Activated CD4-positive, alpha-beta T cell treated with anti-CD3 and anti-CD28 coated beads, Interleukin-2, amount 50 U/mL, for 4 hours (primary cell): ENCODE results near the gene GRIP1.

Experiments used
- DNase-seq, 2 experiments: peaks; one replicate each; pipeline ENCODE4 v3.0.0-alpha.2; 2020

Gene GRIP1

DNA sequence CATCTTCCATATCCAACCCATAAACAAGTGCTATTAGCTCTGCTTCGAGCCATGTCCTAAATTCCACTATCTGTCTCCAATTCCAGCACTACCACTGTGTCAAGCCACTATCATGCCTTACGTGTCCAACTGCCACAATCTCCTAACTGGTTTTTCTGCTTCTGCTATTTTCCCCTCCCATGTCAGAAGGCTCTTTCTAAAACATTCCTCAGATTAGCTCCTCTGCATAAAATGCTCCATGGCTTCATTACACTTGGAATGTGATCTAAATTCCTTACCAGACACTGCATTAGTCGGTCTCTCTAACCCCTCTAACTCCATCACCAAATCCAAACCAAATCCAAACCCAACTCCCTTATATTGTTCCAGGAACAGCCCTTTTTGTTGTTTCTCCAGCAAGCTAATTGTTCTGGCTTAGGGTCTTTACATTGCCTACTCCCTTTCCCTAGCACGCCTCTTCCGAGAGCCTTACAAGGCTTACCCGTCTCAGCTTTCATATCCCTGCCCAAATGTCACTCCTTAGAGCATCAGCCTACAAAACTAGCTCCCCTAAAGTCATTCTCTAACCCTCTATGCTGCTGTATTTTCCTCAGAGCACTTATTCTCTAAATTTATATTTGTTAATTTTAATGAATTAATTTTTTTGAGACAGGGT is 236.8 kb downstream of the GRIP1 start:
- no peak for DNase-seq

DNA sequence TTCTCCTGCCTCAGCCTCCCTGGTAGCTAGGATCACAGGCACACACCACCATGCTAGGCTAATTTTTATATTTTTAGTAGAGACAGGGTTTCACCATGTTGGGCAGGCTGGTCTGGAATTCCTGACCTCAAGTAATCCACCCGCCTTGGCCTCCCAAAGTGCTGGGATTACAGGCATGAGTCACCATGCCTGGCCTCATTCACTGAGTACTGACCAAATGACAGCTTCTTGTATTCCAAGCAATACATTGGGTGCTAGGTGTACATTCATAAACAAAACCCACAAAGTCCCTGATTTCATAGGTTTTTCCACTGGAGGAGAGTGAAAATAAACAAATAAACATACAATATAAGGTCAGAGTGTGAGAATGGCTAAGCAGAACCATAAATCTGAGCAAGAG is 240.3 kb downstream of the GRIP1 start:
- no peak for DNase-seq

DNA sequence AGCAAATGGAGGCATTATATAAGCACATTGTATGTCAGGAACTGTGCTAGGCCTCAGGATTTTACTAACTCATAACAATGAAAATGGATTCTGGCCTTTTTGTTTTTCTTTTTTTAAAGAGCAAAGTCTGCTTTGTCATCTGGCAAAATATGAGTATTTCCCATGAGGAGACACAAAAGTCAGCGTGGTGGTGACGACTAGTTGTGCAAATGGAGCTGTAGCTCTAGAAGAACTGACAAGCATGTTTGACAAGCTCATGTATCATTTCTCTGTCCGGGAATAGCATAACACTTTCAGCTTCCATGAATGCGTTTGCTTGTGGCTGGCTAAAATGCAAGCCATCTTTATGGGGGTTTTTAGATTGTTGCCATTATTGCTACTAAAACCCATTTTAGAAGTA is 248.8 kb downstream of the GRIP1 start:
- DNase-seq = no peak

DNA sequence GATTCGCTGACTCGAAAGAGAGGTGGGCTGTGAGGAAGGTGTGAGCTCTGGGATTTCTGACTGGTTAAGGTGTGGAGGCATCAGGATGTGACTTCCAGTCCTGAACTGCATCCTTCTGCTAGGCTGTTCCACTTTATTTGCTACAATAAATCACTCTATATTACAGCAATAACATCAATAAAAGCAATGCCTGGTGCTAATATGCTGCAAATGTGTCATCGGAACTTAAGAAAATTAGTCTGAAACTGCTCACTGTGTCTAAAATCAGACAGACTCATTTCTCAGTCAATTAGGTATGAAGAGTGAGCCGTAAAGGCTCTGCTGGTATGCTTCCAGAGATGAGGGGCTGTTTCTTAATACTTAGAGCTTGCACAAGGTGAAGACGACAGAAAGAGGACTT is 250.0 kb downstream of the GRIP1 start:
- DNase-seq = no peak

DNA sequence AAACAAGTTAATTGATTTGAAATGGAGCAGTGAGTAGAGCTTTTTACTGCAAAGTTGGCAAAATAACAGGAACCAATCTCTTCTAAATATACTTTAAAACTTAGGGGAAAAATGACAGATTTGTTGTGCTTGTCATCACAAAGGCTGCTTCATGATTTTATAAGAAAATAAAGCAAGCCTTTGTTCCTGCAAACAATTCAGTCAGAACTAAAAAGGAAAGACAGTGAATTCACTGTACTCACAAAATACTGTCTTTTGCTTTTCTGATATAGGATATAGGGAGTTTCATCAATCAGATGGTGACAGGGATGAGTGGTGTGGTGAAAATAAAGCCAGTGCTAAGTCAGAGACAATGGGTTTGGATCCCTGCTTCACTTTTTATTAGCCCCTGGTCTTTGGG is 250.6 kb downstream of the GRIP1 start:
- no peak for DNase-seq

DNA sequence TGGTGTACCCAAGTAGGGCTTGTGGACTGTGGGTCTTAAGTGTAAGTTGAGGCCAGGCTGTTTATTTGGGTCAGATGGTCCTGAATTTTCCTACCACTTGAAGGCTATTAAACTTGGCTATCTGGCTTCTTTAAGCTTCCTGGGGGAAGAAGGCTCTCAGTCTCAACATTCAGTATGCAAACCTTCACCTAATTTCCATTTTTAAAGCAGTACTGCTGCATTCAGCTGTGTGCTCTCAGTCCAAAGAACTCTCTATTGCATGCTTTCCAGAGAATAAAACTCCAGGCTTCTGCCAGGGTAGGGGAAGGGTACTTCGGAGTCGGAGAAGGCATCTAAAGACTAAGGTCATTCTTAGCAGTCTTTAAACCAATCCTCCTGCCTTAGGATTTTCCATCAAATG is 252.2 kb downstream of the GRIP1 start:
- no peak for DNase-seq

DNA sequence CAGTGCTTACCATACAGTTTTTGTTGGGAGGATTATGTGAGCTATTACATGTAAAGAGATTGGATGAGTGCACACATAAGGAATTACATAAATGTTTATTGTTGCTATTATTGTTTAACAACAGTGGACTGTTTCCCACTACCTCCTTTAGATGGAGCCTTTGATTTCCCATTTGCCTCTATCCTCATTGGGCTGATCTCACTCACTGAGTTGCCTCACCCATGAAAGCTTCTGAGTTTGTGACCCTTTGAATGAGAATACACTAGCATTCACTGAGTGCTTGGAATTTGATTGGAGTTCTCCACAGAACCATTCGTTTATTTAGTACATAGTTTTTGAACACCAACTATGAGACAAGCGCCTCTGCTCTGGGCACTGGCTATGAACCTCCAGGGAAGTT is 255.6 kb downstream of the GRIP1 start:
- no peak for DNase-seq

DNA sequence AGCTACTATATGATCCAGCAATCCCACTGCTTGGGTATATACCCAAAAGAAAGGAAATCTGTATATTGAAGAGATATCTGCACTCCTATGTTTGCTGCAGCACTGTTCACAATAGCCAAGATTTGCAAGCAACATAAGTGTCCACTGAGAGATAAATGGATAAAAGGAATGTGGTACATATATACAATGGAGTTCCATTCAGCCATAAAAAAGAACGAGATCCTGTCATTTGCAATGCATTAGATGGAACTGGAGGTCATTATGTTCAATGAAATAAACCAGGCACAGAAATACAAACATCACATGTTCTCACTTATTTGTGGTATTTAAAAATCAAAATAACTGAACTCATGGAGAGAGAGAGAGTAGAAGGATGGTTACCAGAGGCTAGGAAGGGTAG is 260.0 kb downstream of the GRIP1 start:
- DNase-seq = no peak

DNA sequence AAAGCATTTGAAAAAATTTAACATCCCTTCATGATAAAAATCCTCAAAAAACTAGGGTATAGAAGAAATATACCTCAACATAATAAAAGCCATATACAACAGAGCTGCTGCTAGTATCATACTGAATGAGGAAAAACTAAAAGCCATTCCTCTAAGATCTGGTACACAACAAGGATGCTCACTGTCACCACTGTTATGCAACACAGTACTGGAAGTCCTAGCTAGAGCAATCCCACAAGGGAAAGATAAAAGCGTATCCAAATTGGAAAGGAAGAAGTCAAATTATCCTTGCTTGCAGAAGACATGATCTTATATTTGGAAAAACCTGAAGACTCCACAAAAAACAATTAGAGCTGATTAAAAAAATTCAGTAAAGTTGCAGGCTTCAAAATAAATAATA is 261.7 kb downstream of the GRIP1 start:
- DNase-seq = no peak

DNA sequence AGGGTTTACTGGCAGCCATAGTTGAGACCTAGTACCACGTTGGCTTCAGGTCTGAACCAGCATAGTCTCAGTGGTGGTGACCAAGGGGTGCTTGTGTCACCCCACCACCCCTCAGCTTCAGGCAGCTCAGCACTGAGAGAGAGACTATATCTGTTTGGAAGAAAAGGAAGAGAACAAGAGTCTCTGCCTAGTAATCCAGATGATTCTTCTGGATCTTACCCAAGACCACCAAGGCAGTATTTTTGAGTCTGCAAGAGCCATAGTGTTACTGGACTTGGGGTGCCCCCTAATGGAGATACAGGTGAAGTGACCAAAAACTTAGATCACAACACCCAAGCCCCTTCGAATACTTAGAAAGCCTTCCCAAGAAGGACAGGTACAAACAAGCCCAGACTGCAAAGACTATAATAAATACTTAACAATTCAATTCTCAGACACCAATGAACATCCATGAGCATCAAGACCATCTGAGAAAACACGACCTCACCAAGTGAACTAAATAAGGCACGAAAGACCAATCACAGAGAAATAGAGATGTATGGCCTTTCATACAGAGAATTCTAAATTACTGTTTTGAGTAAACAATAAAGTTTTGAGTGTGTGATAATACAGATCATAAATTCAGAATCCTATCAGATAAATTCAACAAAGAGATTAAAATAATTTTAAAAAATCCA is 269.5 kb downstream of the GRIP1 start:
- DNase-seq = peak; percentile 19 to 23

DNA sequence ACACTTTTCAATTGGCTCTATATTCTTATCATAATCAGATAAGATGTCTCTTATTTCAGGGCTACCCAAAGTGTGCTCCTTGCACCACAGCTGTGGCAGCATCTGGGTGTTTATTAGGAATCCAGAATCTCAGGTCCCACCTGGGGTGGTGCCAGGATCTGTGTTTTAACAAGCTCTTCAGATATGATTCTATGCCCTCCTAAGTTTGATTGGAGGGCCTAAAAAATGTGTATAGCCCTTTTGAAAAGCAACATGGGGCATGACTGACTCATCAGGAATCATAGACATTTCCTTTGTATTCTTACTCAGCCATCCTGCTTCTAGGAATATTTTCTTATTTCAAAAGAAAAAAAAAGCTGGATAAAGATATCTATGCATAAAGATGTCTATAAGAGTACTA is 273.5 kb downstream of the GRIP1 start:
- DNase-seq = no peak

DNA sequence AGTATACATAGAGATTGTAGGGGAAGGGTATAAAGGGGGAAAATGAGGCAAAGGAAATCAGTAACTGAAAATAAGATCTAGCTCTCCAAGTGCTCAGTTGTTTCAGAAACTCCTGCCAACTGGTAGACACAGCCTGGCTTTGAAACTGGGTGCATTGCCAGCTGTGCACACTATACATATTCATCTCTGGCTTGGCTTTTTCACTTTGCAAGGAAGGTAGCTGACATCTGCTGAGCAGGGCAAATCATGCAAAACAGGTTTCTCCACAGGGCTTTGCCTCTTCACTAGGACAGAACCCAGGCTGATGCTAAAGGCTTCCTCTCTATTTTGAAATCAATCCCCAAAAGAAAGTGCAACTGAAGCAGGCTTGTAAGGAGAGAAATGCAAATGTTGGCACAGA is 275.1 kb downstream of the GRIP1 start:
- no peak for DNase-seq

DNA sequence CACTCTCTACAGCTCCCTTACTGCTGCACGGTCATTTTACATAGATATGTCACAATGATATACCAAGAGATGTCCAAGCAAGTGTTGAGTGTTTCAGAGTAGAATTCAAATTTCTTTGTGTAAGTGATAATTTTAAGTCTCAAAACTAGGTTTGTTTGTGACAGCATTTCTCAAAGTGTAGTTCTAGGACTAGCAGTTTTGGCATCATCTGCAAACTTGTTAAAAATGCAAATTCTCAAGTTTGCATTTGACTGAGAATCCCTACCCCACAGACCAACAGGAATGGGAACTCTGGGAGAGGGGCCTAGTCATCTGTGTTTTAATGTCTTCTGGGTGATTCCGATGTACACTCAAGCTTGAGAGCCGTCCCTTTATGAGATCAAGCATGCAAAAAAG is 279.0 kb downstream of the GRIP1 start:
- no peak for DNase-seq

DNA sequence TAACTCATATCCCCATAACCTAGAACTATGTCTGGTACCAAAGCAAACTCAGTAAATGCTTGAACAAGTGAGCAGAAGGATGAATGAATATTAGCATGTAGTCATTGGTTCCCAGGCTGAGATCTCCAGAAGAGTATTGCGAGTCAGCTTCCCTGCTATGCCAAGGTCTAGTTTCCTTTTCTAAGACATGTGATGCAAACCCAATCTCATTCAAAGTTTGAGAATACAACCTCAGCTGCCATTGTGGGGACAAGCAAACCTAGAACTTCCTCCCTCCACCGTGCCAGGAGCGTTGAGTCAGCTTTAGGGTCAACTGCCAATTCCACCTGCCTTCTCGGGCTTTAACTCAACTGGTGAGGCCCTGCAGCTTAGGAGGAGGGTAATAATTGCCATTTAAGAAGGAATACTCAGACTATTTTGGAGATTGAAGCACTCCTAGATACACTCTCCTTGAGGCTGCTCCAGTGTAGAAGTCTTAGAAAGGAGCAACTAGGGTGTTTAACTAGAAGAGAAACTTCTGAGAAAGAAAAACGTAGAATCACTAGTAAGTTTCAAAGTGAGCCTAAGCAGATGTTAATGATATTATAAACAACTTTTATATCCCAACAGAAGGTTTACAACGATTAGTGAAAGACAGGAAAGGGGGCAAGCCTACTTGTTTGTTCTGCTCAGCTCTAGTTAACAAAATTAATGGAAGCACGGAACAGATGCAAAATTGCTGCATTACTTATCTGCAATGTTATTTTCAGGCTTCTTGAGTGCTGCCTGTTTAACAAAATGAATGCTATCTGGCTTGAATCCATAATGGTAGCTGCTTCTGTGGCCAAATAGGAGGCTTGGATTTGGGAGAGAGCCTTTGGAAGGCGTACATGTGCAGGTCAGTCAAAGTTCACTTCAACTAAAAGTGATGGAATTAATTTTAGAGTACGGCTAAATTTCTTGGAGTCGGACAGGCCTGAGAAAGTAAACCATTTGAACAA is 279.7 kb downstream of the GRIP1 start:
- no peak for DNase-seq

DNA sequence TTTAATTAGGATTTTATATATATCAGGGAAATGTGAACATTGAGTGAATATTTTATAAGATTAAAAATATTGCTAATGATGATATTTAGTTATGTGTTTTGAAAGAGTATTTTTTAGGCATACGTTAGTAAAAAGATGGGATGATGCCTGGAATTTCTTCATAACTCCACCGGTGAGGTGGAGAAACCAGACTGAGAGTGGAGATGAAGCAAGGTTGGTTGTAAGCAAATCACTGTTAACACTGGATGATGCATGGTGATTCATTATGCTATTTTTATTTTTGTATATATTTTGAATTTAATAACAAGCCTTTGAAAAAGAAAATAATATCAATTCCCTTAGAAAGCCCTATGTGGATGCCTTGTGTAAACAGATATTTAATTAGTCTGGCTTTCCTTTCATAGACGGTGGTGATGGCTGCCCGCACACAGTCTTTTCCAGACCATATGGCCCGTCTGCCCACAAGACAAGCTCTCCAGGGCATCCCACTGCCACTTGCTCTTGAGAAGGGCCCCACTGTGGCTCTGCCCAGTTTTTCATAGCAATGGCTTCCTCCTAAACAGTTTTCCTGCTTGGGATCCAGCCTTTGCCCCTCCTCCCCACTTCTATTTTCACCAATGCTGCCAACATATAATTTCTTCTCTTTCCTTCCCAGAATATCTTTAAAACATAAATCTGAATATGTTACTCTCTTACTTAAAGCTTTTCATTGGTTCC is 281.1 kb downstream of the GRIP1 start:
- DNase-seq = no peak

DNA sequence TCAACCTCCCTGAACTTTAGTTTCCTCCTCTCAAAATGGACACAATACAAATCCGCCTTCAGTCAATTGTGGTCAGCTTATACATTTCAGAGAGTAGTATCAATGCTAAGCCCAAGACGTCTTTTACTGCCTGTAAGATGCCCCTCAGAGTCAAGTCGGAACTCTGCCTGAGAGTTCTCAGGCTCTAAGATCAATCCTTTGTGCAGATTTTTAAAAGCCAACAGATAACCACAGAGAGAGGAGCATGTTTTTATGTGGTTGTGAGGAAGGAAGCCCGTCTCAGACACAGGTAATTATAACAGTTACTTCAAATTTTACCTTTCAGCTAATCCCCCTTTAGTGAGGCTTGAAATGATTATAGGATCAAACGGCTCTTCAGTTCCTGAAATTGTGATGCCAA is 285.0 kb downstream of the GRIP1 start:
- no peak for DNase-seq

DNA sequence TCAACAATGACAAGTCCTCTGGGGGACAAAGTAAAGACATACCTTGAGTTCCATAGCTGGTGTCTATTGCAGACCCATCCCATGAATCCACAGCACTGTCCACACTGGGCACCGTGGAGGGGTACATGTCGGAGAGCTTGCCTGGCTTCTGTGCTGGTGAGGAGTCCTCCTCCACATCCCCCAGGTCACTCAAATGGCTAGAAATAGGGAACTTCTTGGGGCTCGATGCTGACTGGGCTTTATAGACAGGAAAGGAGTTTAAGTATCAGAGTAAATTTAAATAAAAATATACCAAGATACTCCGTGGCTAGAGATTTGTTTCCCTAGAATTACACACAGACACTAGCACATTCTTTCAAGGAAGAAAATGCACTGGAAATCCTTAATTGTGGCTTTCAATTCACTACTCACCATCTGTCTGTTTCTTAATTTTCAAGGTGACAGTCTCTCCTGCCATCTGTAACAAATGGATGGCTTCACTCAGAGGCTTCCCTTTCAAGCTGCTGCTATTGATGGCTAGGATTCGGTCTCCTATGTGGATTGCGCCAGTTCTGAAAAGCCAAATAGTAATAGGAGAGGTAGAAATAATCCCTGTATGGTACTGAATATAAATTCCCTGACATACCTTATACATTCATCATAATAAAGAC is 286.5 kb downstream of the GRIP1 start:
- no peak for DNase-seq

DNA sequence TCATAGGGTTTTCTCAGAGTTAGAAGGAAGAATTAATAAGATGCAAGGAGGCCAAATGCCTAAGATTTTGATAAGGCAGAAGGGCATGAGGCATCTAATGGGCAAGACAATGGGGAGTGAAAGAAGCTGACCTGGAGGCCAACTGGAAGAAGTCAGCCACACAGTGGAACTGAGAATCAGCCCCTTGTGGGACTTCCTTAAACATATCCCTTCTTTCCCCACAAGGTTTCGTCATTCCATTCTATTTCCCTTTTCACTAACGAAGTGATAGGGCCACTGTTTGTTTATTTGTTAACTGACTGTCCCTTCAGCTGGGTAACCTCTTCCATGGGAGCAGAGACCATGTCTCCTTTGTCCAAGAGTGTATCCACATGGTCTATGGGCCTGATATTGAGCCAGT is 290.4 kb downstream of the GRIP1 start:
- DNase-seq = no peak

DNA sequence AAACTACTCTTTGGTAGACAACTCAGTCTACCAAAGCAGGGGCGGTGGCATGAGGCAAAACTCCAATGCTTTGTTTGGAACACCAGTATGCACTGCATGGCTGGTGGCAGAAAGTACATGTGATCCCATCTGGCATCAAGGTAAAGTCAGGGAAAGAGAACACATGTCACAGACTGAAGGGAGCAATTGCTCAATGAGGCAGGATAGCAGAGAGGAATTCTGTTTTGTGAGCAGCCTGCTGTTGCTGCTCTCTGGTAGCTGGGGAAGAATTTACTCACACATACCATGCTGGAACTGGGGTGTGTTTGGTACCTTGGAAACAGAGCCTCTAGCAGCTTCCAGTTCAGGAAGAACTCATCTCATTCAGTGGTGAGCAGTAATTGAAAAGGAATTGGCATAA is 291.8 kb downstream of the GRIP1 start:
- no peak for DNase-seq

DNA sequence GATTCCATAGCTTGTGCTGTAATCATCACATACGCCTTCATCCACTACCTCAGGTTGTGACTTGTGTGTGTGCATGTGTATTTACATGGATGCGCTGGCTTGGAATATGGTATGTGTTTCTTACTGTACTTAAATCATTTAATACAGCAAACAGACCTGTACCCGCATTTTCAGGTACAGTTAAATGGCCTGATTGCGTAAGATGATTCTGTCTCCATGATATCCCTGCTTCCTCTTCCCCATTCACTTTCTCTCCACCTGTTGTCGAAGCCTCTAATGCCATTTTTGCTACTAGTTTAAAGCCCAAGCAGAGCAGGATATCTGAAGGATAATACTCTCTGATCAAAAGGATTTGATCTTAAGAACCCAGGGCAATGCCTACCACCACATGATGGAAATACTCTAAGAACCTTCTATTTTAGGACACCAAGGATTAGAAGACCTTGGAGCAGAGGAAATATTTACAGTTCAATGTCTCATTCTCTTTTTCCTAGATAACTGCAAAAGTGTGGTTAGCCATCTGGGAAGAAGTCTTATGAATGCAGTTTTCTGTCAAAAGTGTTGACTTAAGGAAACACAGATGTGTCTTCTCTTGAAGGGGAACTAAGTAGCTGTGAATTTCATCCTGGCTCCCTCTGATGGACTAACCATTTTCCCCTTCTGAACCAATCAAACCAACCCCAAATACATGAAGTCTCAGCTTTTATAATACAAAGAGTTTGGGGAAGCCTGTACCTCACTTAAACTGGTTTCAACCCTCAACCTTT is 297.9 kb downstream of the GRIP1 start:
- no peak for DNase-seq

DNA sequence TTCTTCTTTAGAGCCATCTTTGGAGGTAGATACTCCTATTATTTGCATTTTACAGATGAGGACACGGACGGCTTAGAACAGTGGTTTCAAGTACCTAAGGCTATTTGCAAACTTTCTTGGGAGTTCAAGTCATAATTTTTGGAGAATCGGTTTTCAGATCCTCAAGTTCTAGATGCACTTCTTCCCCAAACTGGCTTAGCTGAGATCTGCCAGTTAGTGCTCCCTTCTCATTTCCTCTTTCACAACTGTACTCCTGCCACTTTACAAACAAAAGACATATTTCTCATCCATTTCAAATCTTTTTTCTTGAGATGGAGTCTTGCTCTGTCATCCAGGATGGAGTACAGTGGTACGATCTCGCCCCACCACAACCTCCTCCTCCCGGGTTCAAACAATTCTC is 299.3 kb downstream of the GRIP1 start:
- DNase-seq = no peak

DNA sequence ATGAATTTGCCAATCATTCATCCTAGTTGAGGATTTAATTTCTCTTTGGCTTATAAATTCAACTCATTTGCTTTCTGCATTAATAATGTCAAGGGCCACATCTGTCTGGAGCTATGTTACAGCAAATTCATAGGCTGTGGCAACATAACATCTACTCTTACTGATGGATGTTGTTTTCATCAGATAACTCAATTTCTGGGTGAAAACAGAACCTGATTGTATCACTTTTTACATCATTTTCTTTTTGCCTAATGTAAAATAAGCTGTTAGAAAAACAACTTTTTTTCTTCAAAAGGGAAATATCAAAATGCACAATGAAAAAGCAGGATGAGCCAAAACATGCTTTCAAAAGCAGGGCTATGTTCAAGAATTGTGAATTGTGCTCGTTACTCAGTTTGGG is 303.3 kb downstream of the GRIP1 start:
- no peak for DNase-seq
